ENCODE data around the gene PRKAR1B.

Gene PRKAR1B

GRCh38 chr7:541661-542060 lies 185.4 kb downstream of the PRKAR1B start:
- no peak for DNase-seq (ENCODE audit: low read depth, low spot score)

- no peak for DNase-seq (ENCODE audit: low read depth, low spot score)
Observed at GRCh38 chr7:540997-541396, 186.1 kb downstream of the PRKAR1B start.

GRCh38 chr7:540579-540978 lies 186.5 kb downstream of the PRKAR1B start:
- no peak for DNase-seq (ENCODE audit: low read depth, low spot score)

- no peak for DNase-seq (ENCODE audit: low read depth, low spot score)
Observed at GRCh38 chr7:539731-540411, 187.2 kb downstream of the PRKAR1B start.

- no peak for DNase-seq (ENCODE audit: low read depth, low spot score)
Observed at GRCh38 chr7:538764-539685, 188.1 kb downstream of the PRKAR1B start.

- no peak for DNase-seq (ENCODE audit: low read depth, low spot score)
Observed at GRCh38 chr7:537911-538634, 189.0 kb downstream of the PRKAR1B start.

- DNase-seq (ENCODE audit: low read depth, low spot score), result no peak
Observed at GRCh38 chr7:536231-536630, 190.8 kb downstream of the PRKAR1B start.

- no peak for DNase-seq (ENCODE audit: low read depth, low spot score)
Observed at GRCh38 chr7:534959-535358, 192.1 kb downstream of the PRKAR1B start.

GRCh38 chr7:534075-534474 lies 193.0 kb downstream of the PRKAR1B start:
- no peak for DNase-seq (ENCODE audit: low read depth, low spot score)

GRCh38 chr7:533266-533665 lies 193.8 kb downstream of the PRKAR1B start:
- DNase-seq (ENCODE audit: low read depth, low spot score), result no peak

GRCh38 chr7:532379-533143 lies 194.5 kb downstream of the PRKAR1B start:
- DNase-seq (ENCODE audit: low read depth, low spot score), result no peak

GRCh38 chr7:531777-532176 lies 195.3 kb downstream of the PRKAR1B start:
- DNase-seq (ENCODE audit: low read depth, low spot score), result no peak

- no peak for DNase-seq (ENCODE audit: low read depth, low spot score)
Observed at GRCh38 chr7:528451-528850, 198.6 kb downstream of the PRKAR1B start.

- no peak for DNase-seq (ENCODE audit: low read depth, low spot score)
Observed at GRCh38 chr7:527723-528122, 199.4 kb downstream of the PRKAR1B start.

GRCh38 chr7:526460-527034 lies 200.5 kb downstream of the PRKAR1B start:
- no peak for DNase-seq (ENCODE audit: low read depth, low spot score)

GRCh38 chr7:525740-526139 lies 201.3 kb downstream of the PRKAR1B start:
- DNase-seq (ENCODE audit: low read depth, low spot score), result no peak

- DNase-seq (ENCODE audit: low read depth, low spot score), result no peak
Observed at GRCh38 chr7:524800-525199, 202.3 kb downstream of the PRKAR1B start.

GRCh38 chr7:523347-524336 lies 203.4 kb downstream of the PRKAR1B start:
- DNase-seq (ENCODE audit: low read depth, low spot score), result no peak

GRCh38 chr7:522951-523314 lies 204.1 kb downstream of the PRKAR1B start:
- DNase-seq (ENCODE audit: low read depth, low spot score), result no peak

Data from activated naive CD8-positive, alpha-beta T cell treated with anti-CD3 and anti-CD28 coated beads, Interleukin-2, amount 50 U/mL, for 16 hours (primary cell).